ENCODE measurements around the gene MOCS3.
A peak's percentile ranks its signal among the peaks of the same experiment; 100 is the strongest.

The MOCS3 gene

DNA sequence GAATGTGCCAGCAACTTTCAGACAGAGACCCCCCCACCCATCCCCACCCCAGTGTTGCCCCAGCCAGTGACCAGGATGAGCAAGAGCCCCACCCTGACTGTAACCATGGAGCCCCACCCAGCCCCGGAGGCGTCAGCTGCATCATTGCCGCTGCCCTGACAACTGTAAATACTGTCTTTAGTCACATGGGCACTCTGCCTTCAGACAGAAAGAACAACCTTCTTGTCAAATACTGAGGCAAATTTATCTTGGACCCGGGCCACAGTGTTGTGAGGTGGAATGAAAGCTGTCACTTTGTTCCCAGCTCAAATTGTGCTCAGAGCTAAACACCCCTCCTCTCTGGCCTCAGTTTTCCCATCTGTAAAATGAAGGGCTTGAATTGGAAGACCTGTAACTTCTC, 23.7 kb downstream of the MOCS3 start:
- DNase-seq (ENCODE audit: low spot score): no peak

- DNase-seq (ENCODE audit: low spot score): no peak
These were observed 24.7 kb downstream of the MOCS3 start for GRCh38 chr20:50983321-50983720.

GRCh38 chr20:50987493-50988210, 29.0 kb downstream of the MOCS3 start:
- DNase-seq (ENCODE audit: low spot score): peak; percentile 79

GRCh38 chr20:50991076-50991475, 32.5 kb downstream of the MOCS3 start:
- no peak for DNase-seq (ENCODE audit: low spot score)

- no peak for DNase-seq (ENCODE audit: low spot score)
These were observed 33.7 kb downstream of the MOCS3 start for GRCh38 chr20:50992336-50992732.

GRCh38 chr20:50992733-50993457, 34.3 kb downstream of the MOCS3 start:
- peak; percentile 80 for DNase-seq (ENCODE audit: low spot score)

DNA sequence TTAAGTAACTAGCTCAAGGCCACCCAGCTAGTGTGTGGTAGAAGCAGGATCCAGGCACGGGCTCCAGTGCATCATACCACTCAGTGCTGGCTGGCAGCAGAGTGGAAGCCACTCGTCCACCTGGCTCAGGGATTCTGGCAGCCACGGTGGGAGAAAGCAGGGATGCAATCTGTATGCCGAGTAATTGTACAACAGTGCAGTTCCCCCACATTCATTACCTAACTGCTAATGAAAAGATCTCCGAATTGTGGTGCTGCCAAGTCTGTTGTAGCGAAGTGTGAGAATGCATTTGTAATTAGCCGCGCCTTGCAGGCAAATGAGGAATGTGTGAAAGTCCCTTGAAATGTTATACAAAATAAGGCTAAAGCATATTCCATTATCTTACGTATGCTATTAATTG, 35.3 kb downstream of the MOCS3 start:
- DNase-seq (ENCODE audit: low spot score): no peak

- no peak for DNase-seq (ENCODE audit: low spot score)
These were observed 36.9 kb downstream of the MOCS3 start for GRCh38 chr20:50995506-50995905.

- no peak for DNase-seq (ENCODE audit: low spot score)
These were observed 38.6 kb downstream of the MOCS3 start for GRCh38 chr20:50996901-50997865.

- DNase-seq (ENCODE audit: low spot score): no peak
These were observed 40.7 kb downstream of the MOCS3 start for GRCh38 chr20:50999355-50999754.

DNA sequence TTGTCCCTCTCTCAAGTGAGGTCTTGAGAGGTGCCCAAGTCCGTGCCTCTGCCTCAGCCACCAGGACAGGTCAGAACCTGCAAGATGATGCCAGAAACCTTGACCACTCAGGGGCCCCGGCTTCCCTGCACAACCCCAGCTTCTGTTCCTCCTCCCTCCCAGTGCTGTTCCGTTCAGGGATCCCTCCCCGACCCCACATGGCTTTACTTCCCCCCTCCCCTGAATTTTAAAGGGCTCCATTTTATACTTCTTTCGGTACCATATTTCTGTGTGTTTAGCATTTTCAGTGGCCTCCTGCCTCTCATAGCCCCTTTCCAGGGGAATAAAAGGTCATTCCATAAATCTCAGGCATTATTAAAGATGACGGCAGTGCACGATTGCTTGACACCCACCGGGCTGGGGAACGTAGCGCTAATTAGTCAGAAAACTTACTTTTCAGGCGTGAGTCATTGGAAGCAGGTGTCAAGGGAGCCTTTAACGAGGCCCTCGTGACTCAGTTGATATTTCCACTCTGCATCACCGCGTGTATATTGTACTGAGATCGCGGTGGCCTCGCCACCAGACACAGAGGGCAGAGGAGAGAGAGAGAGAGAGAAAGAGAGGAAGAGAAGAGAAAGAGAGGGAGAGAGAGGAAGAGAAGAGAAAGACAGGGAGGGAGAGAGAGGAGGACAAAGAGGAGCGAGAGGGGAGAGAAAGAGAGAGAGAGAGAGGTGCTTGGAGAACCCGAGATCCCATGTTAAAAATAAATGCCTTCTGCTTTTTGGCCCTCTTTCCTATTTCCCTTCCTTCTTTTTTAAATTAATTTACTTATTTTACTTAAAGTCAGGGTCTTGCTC, 43.0 kb downstream of the MOCS3 start:
- DNase-seq (ENCODE audit: low spot score): no peak

DNA sequence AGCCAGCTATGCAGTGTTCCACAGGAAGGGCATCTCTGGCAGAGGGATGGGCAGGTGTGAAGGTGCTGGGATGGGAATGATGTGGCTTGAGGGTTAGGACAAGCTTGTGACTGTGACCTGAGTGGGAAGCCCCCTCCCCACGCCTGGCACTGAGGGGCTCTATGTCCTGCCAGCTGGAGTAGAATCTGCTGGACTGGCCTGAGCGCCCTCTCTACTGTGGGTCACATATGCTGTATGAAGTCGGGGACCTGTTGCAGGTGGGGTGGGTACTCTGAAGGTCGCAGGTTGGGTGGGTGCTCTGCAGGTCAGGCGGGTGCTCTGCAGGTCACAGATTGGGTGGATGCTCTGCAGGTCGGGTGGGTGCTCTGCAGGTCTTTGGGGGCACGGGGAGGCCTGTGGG, 44.0 kb downstream of the MOCS3 start:
- DNase-seq (ENCODE audit: low spot score): no peak

- no peak for DNase-seq (ENCODE audit: low spot score)
These were observed 45.1 kb downstream of the MOCS3 start for GRCh38 chr20:51003753-51004152.

- no peak for DNase-seq (ENCODE audit: low spot score)
These were observed 45.7 kb downstream of the MOCS3 start for GRCh38 chr20:51004305-51004727.

DNA sequence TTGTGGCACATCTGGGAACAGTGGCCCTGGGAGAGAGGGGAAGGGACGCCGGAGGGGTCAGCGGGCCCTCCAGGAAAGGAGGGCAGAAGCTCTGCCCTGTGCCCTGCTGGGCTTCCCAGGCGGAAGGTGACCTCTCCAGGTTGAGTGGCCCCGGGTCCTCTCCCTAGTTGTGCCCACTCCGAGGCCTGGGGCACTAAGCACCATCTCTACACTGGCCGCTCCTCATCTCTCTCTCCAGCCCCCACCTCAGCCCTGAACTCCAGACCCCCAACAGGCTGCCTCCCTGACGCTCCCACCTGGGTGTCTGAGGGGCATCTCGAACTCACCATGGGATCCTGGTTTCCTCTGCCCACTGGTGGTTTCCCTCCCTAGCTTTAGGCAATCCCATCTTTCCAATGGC, 46.2 kb downstream of the MOCS3 start:
- no peak for DNase-seq (ENCODE audit: low spot score)

DNA sequence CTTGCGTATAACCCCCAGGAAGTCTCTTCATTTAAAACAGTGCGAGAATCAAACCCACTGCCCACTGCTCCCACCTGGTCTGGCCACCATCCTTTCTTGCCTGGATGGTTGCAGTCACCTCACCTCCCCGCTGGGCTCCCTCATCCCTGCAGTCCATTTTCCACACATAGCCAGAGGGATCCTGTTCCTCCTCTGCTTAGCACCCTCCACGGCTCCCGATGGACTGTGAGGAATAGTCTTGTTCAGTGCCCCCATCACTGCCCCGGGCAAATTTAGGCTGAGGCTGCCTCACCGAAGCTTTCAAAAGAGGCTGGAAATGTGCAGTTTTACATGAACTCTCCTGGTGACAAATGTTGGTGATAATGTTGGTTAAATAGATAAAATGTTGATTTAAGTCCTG, 46.6 kb downstream of the MOCS3 start:
- no peak for DNase-seq (ENCODE audit: low spot score)

DNA sequence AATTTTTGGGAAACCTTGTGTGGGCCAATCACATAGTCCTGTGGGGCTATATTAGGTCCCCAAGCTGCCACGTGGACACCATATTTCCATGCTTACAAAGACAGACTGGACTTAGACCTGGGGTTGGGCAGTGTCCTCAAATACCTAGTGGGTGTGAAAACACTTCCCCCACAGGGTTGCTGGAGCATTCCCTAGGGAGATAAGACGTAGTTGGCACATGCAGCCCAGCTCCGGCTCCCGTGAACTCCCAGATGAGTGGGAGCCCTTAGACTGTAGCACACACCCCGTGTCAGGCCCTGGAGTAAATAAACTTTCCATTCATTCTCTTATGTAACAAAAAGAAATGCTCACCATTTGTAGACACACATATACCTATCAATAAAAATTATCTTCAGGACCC, 50.1 kb downstream of the MOCS3 start:
- no peak for DNase-seq (ENCODE audit: low spot score)

- no peak for DNase-seq (ENCODE audit: low spot score)
These were observed 50.9 kb downstream of the MOCS3 start for GRCh38 chr20:51009303-51010042.

DNA sequence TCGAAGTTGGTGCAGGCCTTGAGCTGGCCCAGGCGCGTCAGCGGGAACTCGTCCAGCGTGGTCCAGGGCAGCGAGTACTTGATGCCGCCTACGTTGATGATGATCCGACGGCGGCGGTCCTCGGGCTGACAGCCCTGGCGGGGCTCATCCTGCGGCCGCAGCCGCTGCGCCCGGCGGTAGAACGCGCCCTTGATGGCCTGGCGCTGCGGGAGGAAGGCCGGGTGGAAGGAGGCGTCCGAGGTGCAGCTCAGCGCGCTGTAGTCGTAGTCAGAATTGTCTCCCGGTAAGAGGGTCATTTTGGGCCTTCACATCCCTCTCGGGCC, 51.4 kb downstream of the MOCS3 start:
- DNase-seq (ENCODE audit: low spot score): no peak

DNA sequence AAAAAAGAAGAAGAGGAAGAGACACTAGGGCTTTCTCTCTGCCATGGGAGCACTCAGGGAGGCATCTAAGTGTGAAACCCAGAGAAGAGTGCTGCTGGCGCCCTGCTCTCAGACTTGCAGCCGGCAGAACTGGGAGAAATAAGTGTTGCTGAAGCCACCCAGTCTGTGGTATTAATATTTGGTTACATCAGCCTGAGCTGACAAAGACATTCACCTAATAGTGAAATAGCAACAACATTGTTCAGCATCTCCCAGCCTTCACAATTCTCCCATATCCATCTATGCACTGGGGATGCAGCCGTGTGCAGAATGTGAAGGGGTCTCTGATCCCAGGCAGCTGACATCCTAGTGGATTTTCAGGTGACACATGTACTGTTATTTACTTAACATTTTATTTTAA, 52.3 kb downstream of the MOCS3 start:
- DNase-seq (ENCODE audit: low spot score): no peak

DNA sequence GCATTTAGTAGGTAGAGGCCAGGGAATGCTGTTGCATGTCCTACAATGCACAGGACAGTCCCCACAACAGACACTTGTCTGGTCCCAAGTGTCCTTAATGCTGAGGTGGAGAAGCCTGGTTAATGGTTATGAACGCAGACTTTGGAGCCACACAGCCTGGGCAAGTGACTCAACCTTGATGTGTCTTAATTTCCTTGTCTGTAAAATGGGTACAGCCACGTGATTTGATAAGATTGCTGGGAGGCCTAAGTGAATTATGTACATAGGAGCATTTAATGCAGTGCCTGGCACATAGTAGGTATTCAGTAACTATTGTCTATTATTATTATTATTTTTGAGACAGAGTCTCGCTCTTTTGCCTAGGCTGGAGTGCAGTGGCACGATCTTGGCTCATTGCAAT, 52.9 kb downstream of the MOCS3 start:
- no peak for DNase-seq (ENCODE audit: low spot score)
